Lower lobe of right lung (tissue), 2 donors: ENCODE measurements around the gene ALKBH3. TPM values are rescaled to one million over a fixed set of nuclear protein-coding genes. Genes with fewer than 3 reads are reported as not detected.

Source experiments
- ATAC-seq, 2 donors: fragments of 200-7000 bp; cut with Tn5 transposase; one replicate each; pipeline ENCODE4 v1.9.1; 2020 to 2022; ENCODE audit warnings: mild to moderate bottlenecking in 2 of 2, moderate library complexity in 2 of 2
- DNase-seq: peaks from one replicate; pipeline ENCODE4 v3.0.0-alpha.2; 2020
- H3K27ac ChIP-seq: fragments of 200-600 bp; one replicate; pipeline ENCODE4 v1.8.0; 2022
- H3K27me3 ChIP-seq: fragments of 200-600 bp; one replicate; pipeline ENCODE4 v1.8.0; 2022; ENCODE audit warnings: low read depth
- H3K36me3 ChIP-seq: fragments of 200-600 bp; one replicate; pipeline ENCODE4 v1.8.0; 2022; ENCODE audit warnings: mild to moderate bottlenecking
- H3K4me1 ChIP-seq: fragments of 200-600 bp; one replicate; pipeline ENCODE4 v1.8.0; 2022
- H3K4me3 ChIP-seq: fragments of 200-600 bp; one replicate; pipeline ENCODE4 v1.8.0; 2022; ENCODE audit warnings: mild to moderate bottlenecking
- H3K9me3 ChIP-seq: fragments of 200-600 bp; one replicate; pipeline ENCODE4 v1.8.0; 2022
- CTCF ChIP-seq: fragments of 200-600 bp; IDR thresholded peaks from one replicate; pipeline ENCODE4 v1.8.0; 2022; ENCODE audit warnings: antibody characterized with exemption, mild to moderate bottlenecking
- intact Hi-C: fragments of 100-400 bp; cut with DNase I; formaldehyde crosslinking; loops from one replicate; pipeline ENCODE4 v1.11.0; 2022
- total RNA-seq: library from RNA; stranded (reverse); fragmentation: NEBNext Ultra II Directional; extraction: Animal tissue kit (Norgen Biotek cat#: 25700); gene quantifications from one replicate; pipeline ENCODE4 v1.2.1, GENCODE V29; 2021
- donor health status: DM: no; HTN: yes; CAD: no; lungs with severe emphysema.

Gene ALKBH3
- total RNA-seq, 1 donor from 2014 or later = 26.5 TPM

GRCh38 chr11:43899094-43899493 is 18.5 kb downstream of the ALKBH3 start:
- no peak overlapping the region for H3K4me3 ChIP-seq
- no peaks in the 10 kb centered on the region for H3K27me3 ChIP-seq
- intact Hi-C loops = no loop called here
- no peaks in the 10 kb centered on the region for H3K9me3 ChIP-seq
- DNase-seq (no peak), ATAC-seq (no peak)
- peaks cover 10% of the 10 kb centered on the region for H3K4me1 ChIP-seq
- H3K36me3 ChIP-seq = peaks cover 99% of the 10 kb centered on the region
- H3K27ac ChIP-seq = no peak overlapping the region
- no peak for TF ChIP-seq CTCF

GRCh38 chr11:43901551-43901950 is 20.9 kb downstream of the ALKBH3 start:
- Histone ChIP-seq H3K27ac (no peak overlapping the region), H3K36me3 (peaks cover 82% of the 10 kb centered on the region)

GRCh38 chr11:43903078-43903477 is 22.4 kb downstream of the ALKBH3 start:
- Histone ChIP-seq H3K36me3 (peaks cover 67% of the 10 kb centered on the region), H3K4me1 (peaks cover 28% of the 10 kb centered on the region), H3K27ac (no peak overlapping the region), H3K9me3 (no peaks in the 10 kb centered on the region), H3K27me3 (no peaks in the 10 kb centered on the region), H3K4me3 (no peak overlapping the region)
- ATAC-seq (peak; percentile 50 to 87), DNase-seq (no peak)
- no peak for TF ChIP-seq CTCF
- intact Hi-C loops = no loop called here

More at GRCh38 chr11:43901551-43901950, 20.9 kb downstream of the ALKBH3 start:
- DNase-seq = no peak
- no peak for TF ChIP-seq CTCF
- H3K27me3 ChIP-seq = no peaks in the 10 kb centered on the region
- H3K4me3 ChIP-seq = no peak overlapping the region
- intact Hi-C loops = no loop called here
- no peaks in the 10 kb centered on the region for H3K9me3 ChIP-seq
- H3K4me1 ChIP-seq = peaks cover 28% of the 10 kb centered on the region
- ATAC-seq = no peak

GRCh38 chr11:43903969-43904368 is 23.3 kb downstream of the ALKBH3 start:
- intact Hi-C loops = no loop called here
- Histone ChIP-seq H3K27ac (no peak overlapping the region), H3K27me3 (no peaks in the 10 kb centered on the region), H3K9me3 (no peaks in the 10 kb centered on the region), H3K36me3 (peaks cover 66% of the 10 kb centered on the region), H3K4me3 (no peak overlapping the region), H3K4me1 (peaks cover 28% of the 10 kb centered on the region)
- no peak for ATAC-seq
- no peak for DNase-seq
- TF ChIP-seq CTCF = no peak

GRCh38 chr11:43904742-43905535 is 24.3 kb downstream of the ALKBH3 start:
- TF ChIP-seq CTCF = no peak
- Histone ChIP-seq H3K36me3 (peaks cover 66% of the 10 kb centered on the region), H3K4me1 (peaks cover 28% of the 10 kb centered on the region), H3K27me3 (no peaks in the 10 kb centered on the region), H3K27ac (no peak overlapping the region), H3K4me3 (no peak overlapping the region), H3K9me3 (no peaks in the 10 kb centered on the region)
- intact Hi-C loops = no loop called here
- ATAC-seq = peak in 1 of 2 donors; percentile 42
- DNase-seq = no peak
